Measurements from ENCODE around the gene CDKAL1.
A peak's percentile ranks its signal among the peaks of the same experiment; 100 is the strongest.

The CDKAL1 gene

DNA sequence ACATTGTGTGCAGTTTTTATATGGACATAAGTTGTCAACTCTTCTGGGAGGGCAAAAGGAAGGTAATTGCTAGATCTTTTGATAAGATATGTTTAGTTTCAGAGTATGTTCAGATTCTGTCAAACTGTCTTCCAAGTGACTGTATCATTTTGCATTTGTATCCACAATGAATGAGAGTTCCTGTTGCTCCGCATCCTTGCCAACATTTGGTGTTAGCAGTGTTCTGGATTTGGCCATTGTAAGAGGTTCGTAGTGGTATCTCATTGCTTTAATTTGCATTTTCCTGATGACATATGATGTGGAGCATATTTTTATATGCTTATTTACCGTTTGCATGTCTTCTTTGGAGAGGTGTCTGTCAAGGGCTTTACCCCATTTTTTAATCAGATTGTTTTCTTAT lies 150.2 kb downstream of the CDKAL1 start:
- no peak for DNase-seq

DNA sequence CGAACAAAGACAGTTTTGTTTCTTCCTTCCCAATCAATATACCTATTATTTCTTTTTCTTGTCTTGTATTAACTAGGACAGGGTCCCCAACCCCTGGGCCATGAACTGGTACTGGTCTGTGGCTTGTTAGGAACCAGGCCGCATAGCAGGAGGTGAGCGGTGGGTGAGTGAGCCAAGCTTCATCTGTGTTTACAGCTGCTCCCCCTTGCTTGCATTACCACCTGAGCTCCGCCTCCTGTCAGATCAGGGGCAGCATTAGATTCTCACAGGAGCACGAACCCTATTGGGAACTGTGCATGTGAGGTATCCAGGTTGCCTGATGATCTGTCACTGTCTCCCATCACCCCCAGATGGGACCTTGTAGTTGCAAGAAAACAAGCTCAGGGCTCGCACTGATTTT lies 151.9 kb downstream of the CDKAL1 start:
- no peak for DNase-seq

DNA sequence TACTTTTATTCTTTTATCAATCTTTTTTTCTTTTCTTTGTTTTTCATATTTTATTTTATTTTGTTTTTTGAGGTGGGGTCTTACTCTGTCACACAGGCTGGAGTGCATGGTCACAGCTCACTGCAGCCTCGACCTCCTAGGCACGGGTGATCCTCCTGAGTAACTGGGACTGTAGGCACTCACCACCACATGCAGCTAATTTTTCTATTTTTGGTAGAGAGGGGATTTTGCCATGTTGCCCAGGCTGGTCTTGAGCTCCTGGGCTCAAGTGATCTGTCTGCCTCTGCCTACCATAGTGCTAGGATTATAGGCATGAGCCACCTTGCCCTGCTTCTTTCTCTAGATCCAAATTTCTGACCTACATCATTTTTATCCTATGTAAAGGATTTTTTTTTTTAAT lies 153.2 kb downstream of the CDKAL1 start:
- DNase-seq: no peak

DNA sequence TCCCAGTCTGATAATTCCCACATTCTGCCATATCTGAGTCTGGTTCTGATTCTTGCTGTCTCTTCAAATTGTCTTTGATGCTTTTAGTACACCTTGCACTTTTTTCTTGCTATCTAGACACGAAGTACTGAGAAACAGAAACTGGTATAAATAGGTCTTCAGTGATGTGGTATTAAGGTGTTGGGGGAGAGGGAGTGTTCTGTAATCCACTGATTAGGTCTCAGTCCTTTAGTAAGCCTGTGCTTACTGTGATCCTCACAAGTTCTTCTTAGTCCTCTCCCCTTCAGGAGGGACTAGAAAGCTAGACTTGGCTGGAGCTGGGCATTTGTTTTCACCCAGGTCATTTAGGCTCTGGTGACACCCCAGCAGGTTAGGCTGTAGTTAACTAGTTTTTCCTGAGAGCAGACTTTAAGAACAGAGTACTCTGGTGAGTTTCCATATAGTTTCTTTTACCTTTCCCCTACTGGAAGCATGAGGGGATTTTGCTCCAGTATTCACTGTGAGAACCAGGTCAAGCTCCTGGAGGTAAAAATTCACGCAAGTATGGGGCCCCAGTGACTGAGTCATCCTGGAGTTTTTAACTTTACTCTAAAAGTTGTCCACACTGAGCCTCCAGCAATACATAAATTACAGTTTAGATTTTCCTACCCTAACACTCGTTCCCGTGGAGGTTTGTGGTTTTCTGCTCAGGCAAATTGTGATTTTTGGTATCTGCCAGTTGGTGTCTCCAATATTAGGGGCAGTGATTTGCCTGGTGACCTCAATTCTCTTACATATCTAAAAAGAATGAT lies 154.6 kb downstream of the CDKAL1 start:
- DNase-seq: peak; percentile 27

DNA sequence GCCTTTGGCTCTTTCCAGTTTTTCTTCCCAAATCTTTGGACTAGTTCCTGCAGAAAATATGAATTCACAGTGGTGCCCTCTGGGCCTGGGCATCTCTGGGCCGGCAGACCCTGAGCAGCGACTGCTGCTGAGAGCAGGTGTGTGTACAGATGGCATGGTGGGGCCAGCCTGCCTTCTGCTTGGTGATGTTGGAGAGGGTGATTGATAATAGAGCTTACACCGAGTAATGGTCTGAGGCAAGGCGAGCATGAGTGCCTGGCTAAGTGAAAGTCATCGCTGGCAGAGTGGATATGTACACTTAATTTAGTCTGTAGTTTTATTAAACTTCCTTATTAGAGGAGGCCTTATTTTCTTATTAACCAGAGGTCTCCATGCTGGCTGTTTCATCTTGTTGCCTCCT lies 156.9 kb downstream of the CDKAL1 start:
- no peak for DNase-seq

DNA sequence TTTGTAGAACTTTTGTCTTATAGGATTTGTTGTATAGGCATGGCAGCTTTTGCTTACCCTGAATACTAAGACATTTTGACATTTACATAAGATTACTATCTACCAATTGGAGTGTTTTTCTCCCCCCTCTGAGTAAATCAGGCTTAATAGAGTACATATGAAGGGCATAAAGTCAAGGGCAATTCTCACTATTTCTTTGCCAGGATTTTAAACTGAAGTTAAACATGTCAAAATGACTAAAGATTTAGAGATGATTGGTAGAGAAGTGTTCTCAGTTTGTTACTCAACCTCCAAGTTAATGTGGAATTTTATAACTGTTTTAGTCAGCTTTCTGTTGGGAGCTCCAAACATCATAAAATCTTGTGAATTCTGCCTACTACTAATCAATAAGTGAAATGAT lies 157.8 kb downstream of the CDKAL1 start:
- no peak for DNase-seq

DNA sequence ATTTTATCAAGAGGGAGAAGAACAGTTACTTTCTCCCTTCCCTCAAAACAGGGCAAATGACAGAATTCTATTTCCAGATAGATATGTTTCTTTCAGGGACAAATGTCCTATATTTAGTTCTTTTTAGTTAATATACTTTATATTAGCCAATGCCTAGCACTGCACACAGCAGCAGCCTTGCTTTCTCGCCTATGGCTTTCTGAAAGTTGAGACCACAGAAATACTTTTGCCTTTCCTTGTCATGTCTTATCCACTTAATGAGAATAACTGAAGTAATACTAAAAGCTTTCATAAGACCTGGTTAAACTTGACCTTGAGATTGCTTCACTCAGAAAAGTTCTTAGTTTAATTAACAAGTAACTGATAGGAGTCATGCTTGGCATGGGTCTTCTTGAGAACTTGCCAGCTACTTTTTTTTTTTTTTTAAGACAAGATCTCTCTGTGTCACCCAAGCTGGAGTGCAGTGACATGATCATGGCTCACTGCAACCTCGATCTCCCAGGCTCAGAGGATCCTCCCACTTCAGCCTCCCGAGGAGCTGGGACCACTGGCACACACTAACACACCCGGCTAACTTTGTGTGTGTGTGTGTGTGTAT lies 159.3 kb downstream of the CDKAL1 start:
- peak; percentile 79 for DNase-seq

DNA sequence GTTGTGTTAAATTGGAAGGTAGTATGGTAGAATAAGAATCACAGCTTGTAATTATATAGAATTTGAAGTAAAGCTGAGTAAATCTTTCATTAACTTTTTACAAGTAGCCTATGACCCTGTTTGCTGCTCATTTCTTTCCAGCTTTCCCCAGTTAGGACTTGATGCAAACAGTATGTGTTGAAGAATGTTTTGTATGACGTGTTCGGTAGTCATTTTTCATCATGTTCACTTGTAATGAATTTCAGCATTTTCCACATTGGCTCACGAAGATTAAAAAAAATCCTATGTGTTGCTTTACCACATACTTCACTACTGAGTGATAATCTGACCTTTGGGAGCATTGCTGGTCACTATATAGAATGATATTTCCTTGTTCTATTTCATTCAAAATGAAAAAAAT lies 162.4 kb downstream of the CDKAL1 start:
- no peak for DNase-seq

DNA sequence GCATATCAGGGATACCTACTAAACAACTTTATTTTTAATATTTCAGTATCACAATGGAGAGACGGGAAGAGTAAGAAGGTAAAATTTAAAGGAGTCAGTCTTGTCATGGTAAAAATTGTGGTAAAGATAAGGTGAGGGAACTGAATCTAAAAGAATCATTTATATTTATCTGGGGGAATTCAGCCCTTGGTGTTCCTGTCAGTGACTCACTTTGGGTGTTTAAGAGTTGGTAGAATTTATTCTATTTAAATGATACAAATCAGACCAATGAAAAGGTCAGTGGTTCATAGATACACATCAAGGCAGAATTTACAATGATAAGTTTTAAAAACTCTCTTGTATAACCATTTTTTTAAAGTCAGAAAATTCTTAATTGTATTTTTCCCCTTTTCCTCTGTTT lies 164.4 kb downstream of the CDKAL1 start:
- DNase-seq: no peak

DNA sequence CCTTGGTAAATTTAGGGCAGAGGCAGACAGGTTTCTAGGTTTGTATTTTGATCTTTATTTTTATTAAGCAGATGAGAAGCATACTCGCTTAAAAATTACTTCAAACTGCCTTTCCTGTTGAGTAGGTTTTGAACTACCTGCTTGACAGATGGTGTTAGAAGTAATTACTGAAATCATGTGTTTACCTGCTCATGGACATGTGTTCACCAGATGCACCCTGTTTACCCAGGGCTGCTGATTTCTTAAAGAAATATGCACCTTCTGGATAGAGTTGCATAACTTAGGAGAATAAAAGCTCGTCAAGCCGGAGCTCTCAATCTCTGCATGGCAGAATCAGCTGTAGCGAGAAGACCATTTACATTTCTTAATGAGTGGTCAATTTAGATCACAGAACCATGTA lies 165.1 kb downstream of the CDKAL1 start:
- DNase-seq: no peak

DNA sequence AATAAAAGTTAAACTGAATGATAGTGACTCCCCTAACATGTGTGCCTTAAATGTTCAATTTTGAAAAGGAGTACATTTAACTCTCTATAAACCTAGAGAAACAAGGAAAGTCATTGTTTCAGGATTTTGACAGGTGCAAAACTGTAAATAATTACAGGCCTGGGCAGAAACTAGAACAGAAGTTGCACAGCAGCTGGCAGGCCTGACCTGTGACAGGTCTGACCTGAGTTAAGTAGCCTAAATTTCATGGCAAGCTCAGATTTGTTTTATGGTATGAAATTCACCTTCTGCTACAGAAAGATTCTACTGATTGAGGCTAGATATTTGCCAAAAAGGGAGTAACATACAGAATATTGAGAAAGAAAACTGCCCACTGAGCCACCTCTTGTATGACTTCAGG lies 166.1 kb downstream of the CDKAL1 start:
- DNase-seq: no peak

DNA sequence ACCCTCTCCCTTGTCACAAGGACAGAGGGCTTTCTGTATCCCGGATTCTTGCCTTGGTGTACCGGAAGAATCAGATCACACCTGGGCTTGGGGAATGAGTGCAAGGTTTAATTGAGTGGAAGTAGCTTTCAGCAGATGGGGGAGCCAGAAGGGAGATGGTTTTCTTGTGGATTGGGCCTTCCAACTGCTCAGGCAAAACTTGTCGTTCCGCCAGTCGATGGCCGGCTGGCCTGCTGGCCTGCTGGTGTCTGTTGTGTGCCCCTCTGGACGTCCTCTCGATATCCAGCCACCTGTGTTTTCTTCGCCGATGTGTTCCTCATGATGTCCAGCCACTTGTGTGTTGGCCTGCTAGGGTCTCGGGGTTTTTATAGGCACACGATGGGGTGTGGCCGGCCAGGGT lies 168.1 kb downstream of the CDKAL1 start:
- no peak for DNase-seq

DNA sequence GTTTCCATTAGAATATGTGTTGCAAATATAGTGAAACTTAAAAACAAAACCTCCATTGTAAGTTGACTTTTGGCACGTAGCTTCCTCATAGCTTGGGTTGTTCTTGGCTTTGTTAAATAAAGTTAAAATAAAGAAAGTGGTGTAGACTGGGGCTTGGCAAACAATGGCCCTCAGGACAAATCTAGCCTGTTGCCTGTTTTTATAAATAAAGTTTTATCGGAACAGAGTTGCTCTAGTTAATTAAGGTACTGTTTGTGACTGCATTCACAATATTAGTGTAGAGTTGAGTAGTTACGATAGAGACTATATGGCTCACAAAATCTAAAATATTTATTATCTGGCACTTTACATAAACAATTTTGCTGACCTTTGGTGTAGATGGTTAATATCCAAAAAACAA lies 168.8 kb downstream of the CDKAL1 start:
- no peak for DNase-seq

DNA sequence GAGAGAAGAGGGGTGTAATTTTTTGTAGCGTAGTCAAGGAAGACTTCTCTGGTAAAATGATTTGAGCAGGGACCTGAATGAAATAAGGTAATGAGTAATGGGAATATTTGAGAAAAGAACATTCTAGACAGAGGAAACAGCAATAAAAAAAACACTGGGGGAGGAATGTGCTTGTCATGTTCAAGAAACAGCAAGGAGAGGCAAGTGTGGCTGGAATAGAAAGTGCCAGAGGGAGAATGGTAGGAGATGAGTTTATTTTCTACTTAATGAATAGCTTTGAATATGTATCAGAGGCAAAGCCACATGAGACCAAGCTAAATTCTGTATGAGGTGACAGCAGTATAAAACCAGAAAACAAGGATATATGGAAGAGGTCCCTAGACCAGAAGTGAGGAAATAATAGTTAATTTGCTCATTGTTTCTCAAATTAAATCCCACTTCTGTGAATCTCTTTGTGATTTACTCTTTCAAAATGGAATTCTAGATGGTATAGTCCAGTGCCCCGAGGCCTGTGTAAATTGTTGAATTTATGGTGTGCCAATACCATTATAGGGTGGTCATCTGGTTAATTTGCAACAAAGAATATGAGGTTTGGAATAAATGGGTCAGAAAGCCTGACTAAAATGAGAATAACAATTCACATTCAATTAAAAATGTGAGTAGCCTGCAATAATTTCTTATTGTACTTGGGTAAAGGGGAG lies 170.2 kb downstream of the CDKAL1 start:
- no peak for DNase-seq

DNA sequence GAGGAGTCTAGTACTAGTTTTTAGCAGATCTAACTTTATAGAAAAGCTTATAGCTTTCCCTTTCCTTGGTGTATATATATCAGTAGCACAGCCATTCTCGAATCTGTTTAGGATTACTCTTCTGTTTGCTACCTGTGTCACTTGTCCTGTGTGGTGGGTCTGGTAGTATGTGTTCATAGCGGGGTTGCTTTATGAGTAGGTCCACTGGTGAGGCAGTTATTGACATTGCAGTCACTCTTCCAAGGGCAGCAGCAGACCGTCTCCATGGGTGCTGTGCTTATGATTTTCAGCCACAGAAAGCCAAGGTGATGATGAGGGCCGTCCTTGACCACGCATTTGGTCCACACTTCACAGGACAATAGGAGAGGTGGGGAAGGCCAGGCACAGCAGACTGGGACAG lies 171.5 kb downstream of the CDKAL1 start:
- DNase-seq: no peak

DNA sequence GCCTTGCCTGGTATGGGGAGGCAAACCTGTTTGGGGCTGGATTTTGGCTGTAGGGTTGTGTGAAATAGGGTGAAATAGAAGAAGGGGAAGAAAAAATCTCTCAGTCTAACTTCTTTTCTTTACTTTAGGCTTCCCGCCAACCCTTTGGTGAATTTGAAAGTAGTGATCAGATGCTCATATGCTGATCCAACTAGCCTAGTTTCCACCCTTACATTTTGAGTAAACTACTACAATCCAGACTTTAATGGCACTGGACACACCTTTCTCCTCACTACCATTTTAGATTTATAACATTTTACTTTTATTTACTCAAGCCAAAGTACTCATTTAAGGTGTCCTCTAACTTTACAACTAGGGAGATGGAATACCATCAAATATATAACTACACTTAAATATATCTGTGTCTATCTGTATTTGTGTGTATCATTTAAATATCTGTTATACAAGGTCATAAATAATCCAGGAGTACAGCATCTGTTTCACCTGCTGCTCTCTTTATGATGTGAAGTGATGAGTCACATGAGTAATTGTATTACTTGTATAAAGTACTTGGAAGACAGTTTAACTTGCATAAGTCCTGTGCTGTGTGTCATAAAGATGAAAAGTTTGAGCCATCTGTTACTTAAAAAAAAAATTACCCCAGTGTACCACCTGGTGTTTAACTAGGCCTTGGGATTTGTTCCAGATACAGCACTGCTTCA lies 172.1 kb downstream of the CDKAL1 start:
- DNase-seq: no peak

DNA sequence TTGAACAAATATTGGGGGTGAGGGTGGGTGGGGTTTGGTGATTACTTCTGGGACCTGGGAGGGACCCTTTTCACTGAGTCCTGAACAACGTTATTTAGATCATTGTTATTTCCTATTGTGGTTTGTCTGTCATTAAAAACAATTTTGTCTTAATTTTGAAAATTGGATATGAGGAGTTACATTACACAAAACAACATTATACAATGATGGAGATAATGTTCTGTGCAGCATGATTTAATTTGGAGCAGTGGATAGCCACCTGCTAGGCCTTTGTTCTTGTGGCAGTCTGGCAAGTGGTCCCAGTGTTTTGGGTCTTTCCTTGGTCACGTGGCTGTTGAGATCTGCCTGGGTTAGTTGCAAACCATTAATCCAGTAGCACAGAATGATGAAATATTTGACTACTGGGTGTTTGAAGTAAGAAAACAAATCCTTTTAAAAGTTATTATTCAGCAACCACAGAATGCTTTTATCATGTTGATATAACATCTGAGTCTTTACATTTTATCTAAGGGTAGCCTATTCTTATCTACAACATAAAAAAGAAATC lies 172.8 kb downstream of the CDKAL1 start:
- DNase-seq: no peak

DNA sequence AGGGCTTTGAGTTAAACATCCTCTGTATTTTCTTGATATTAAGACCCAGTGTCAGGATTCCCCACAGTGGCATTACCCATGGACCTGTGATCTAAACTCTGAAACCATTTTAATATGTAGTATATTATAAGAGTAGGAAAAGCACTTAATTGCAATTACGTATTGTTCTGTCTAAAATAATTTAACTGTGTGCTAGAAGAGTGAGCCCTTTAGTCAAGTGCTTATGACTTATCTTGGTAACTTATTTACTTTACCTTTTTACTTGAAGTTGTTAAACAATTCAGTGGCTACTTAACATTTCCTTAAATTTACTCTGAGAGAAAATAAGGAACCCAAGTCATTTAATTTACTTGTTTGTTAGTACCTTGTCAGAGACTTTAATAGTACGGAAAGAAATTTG lies 173.6 kb downstream of the CDKAL1 start:
- no peak for DNase-seq

DNA sequence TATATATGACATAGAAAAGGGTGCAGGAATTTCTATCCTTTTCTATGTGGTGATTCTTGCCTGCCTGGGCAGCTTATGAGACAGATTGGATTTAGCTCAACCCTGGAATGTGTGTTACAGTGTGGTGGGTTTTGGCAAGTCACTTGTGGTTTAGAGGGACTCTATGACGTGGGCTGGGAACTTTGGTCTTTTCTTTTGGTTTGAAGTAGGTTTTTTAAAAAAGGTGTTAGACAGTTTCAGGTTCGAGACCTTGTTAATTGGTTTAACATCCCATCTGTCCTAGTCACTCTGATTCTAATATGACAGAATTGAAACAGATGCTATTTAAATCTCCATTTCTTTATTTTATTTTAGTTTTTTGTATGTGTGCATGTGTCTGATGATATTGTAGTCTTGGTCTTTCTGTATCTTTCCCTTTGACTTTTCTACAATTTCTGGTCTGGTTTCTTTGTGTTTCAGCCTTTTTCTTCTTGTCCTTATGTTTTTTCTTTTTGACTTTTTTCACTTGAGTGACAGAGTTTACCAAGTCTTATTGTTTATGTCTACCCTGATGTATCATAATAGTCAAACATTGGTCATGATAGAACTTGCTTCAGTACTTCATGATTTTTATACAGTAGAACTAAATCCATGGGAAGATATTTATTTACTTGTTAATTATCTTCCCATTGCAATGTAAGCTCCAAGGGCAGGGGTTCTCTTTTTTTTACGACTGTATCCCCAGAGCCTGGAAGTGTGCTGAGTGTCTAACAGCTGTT lies 174.3 kb downstream of the CDKAL1 start:
- DNase-seq: peak; percentile 41

DNA sequence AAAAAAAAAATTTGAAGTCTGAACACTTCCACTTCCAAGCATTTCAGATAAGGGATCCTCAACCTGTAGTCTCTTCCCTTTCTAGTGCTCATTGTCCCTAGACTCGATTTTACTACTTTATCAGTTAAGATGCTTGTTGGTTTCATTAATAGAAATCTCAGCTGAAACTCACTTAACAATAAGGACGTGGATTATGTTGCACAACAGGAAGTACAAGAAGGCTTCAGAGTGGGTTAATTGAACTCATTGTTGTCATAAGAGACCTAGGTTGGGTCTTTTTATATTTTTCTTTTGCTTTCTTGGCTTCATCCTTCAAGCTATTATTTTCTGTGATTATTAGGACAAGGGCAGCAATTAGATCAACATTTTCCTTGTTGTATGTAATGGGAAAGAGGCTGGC lies 175.2 kb downstream of the CDKAL1 start:
- no peak for DNase-seq

DNA sequence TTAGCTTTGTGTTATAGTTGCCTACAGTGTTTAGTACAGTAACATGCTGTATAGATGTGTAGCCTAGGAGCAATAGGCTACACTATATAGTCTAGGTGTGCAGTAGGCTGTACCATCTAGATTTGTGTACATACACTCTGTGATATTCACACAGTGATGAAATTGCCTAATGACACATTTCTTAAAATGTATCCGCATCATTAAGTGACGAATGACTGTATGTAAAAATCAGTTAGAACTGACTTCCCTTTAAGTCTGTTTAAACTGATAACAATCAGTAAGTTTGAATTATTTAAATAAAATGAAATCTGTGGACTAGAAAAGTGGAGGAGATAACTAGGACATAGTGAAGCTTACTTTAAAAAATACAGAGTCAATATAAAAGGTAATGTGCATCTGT lies 176.1 kb downstream of the CDKAL1 start:
- DNase-seq: no peak

DNA sequence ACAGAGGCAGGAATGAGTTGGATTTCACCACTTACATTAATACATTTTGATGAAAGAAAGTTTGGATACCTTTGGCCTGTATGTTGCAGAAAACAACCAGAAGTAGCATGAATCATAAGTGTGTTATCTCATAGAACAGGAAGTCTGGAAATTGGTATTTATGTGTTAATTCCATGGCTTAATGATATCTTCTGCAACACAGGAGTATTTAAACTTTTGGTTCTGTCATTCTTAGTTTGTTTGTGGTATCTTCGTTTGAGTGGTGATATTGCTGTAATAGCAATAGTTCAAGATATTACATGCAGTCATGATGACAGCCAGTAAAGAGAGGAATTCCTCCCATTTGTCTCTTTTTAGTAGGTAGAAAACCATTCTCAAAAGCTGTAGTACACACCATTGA lies 177.3 kb downstream of the CDKAL1 start:
- DNase-seq: peak; percentile 55

DNA sequence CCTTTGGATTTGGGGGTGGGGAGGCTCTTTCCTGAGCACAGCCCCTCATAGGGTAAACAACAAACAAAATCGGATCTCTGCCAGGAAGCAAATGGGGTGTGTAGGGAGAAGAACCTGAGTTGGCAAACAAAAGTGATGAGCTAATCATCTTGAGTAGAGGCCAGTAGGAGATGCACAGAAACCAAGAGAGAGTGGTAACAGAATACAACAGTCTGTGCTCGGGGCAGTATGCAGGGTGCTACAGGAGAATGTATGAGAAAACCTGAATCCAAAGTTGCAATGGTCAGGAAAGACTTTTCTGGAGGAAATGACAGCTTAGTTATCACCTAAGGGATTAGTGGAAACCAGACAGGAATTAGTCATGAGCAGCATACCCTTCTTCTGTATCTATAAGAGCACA lies 177.8 kb downstream of the CDKAL1 start:
- no peak for DNase-seq
